Nephron (organoid): ENCODE data around the gene ATP8B1.

Experiments used
- H3K27ac Mint-ChIP-seq, 3 experiments: 2 replicates each; pipeline ENCODE4 v1.8.0; 2020; ENCODE audit warnings: mixed read lengths in 3 of 3, mild to moderate bottlenecking in 2 of 3, moderate library complexity in 1 of 3
- H3K27me3 Mint-ChIP-seq: 2 replicates; pipeline ENCODE4 v1.8.0; 2021; ENCODE audit warnings: low read depth, mild to moderate bottlenecking, moderate library complexity, mixed read lengths
- H3K36me3 Mint-ChIP-seq: 2 replicates; pipeline ENCODE4 v1.8.0; 2020; ENCODE audit warnings: low read depth, mixed read lengths
- H3K4me1 Mint-ChIP-seq: 2 replicates; pipeline ENCODE4 v1.8.0; 2020; ENCODE audit warnings: mixed read lengths
- H3K4me3 Mint-ChIP-seq, 3 experiments: 2 replicates each; pipeline ENCODE4 v1.8.0; 2020; ENCODE audit warnings: mild to moderate bottlenecking in 3 of 3, mixed read lengths in 3 of 3, moderate library complexity in 2 of 3
- H3K9me3 Mint-ChIP-seq: 2 replicates; pipeline ENCODE4 v1.8.0; 2020; ENCODE audit warnings: mixed read lengths
- TF ChIP-seq, protein P1 (sequence below), 3 experiments: fragments of 200-600 bp; sonication (generic); IDR thresholded peaks; one replicate each; pipeline ENCODE4 v1.5.0; 2021; ENCODE audit warnings: antibody characterized with exemption in 3 of 3; ENCODE audit not compliant: unreplicated experiment in 3 of 3

The ATP8B1 gene

DNA sequence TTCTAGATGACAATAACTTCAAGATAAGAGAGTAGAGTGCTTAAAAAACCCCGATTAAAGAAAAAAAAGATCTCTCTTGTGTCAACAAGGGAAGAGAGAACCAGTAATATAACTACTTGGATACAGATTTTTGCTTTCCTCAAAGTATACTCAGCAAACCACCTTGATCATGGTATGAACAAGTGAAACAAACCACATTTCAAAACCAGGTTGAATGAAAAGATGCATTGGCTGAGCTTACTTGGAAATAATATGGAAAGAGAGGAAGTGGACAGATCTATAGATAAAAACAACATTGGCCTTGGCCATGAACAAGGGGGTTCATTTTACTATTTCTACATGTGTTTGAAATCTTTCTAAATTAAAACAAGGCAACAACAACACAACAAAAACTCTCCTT, 50.1 kb downstream of the ATP8B1 start:
- Mint-ChIP-seq H3K27ac (peak overlapping the region in 2 of 3 experiments; percentile 1 to 8), H3K4me3 (no peak overlapping the region), H3K9me3 (peaks cover 4% of the 10 kb centered on the region), H3K27me3 (no peaks in the 10 kb centered on the region), H3K4me1 (peaks cover 30% of the 10 kb centered on the region), H3K36me3 (peaks cover 8% of the 10 kb centered on the region)
- TF ChIP-seq, protein P1, sequence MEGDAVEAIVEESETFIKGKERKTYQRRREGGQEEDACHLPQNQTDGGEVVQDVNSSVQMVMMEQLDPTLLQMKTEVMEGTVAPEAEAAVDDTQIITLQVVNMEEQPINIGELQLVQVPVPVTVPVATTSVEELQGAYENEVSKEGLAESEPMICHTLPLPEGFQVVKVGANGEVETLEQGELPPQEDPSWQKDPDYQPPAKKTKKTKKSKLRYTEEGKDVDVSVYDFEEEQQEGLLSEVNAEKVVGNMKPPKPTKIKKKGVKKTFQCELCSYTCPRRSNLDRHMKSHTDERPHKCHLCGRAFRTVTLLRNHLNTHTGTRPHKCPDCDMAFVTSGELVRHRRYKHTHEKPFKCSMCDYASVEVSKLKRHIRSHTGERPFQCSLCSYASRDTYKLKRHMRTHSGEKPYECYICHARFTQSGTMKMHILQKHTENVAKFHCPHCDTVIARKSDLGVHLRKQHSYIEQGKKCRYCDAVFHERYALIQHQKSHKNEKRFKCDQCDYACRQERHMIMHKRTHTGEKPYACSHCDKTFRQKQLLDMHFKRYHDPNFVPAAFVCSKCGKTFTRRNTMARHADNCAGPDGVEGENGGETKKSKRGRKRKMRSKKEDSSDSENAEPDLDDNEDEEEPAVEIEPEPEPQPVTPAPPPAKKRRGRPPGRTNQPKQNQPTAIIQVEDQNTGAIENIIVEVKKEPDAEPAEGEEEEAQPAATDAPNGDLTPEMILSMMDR (IDR thresholded peaks at IDR 0.05; ENCODE audit: unreplicated experiment in 3 of 3), result no peak

DNA sequence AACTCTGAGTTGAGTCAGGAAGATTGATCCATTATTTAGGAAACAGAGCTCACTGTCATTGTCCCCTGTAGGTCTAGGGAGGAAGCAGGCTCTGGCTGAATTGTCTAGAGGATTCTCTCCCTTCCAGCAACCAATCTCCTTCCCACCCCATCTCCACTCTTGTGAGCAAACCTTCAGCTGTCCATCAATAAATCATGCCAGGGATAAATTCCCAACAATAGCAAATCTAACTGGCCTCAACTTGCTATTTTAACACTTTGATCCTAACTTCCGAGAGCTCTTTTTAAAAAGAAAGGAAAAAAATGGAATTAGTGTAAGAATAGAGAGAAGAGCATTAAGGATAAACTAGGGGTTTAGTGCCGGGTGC, 53.5 kb downstream of the ATP8B1 start:
- H3K4me3 Mint-ChIP-seq, result no peak overlapping the region
- no peaks in the 10 kb centered on the region for H3K9me3 Mint-ChIP-seq
- peak overlapping the region in 1 of 3 experiments; percentile 22 for H3K27ac Mint-ChIP-seq
- H3K4me1 Mint-ChIP-seq, result peaks cover 32% of the 10 kb centered on the region
- H3K27me3 Mint-ChIP-seq, result no peaks in the 10 kb centered on the region
- TF ChIP-seq, protein P1 (IDR thresholded peaks at IDR 0.05; ENCODE audit: unreplicated experiment in 3 of 3), result no peak
- H3K36me3 Mint-ChIP-seq, result no peaks in the 10 kb centered on the region

DNA sequence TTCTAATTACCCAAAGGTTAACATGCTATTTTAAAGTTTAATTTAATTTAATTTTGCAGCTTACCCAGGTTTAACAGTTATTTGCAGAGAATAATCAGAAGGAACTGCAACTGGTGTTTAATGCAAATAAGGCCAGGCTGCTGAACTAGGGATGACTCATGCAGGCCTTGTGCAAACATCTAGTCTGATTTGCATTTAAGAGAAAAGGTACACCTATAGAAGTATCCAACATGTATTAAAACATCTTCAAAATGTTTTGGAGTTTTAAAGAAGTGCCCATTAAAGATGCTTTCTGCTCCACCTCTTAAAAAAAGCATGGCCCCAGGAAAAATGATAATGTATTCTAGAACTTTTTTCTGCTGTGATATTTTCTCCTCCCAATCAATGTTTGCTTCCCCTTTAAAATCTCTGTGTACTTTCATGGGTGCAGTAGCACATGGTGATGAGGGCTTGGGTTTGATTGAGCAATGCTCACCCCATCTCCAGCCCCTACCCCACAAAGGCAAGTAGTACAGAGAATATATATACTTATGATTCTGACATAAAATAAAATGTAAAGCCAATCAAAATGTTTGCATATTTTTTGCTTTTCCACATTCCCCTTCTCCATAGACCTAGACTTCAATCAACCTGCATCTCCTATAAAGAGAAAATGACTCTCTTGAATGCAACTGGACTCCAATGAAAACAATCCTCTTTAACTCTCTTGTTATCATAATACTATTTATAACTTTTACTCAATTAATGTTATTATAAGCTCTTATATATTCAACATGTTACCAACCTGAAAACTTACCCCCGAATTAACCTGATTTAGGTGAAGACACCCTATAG, 54.1 kb downstream of the ATP8B1 start:
- H3K4me3 Mint-ChIP-seq, result no peak overlapping the region
- no peaks in the 10 kb centered on the region for H3K27me3 Mint-ChIP-seq
- peaks cover 29% of the 10 kb centered on the region for H3K4me1 Mint-ChIP-seq
- H3K36me3 Mint-ChIP-seq, result no peaks in the 10 kb centered on the region
- H3K9me3 Mint-ChIP-seq, result no peaks in the 10 kb centered on the region
- H3K27ac Mint-ChIP-seq, result peak overlapping the region in 2 of 3 experiments; percentile 11 to 48
- TF ChIP-seq, protein P1 (IDR thresholded peaks at IDR 0.05; ENCODE audit: unreplicated experiment in 3 of 3), result no peak

DNA sequence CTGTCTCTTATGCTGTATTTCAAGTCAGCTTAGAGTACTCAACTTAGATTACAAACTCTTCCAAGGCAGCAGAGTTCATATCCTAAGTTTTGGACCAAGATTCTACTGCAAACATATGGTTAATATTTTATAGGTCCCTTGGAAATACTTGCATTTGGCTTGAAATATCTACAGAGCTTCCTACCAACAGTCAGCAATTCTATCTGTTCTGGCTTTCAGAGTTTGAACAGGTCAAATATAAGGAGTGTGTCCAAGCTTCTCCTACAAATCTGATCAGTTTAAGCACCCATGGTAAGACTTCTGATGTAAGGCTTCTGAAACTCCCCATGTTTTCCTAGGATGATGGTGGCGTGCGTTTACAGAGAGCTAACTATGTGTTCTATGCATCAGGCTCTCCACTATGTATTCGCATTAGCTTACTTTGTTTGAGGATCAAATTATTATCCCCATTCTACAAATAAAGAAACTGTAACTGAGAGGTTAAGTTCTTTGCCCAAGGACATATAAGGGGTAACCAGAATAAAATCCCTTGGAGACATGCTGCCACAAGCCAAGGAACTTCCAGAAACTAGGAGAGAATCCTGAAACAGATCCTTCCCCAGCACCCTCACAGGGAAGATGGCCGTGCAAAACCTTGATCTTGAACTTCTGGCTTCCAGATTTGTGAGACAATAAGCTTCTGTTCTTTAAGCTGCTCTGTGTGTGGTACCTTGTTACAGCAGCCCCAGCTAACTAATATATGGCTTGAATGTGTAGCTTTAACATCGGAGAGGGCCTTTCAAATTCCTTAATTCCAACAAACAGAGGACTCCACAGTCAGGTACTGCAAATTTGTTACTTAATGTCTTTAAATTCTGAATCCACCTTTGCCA, 55.1 kb downstream of the ATP8B1 start:
- Mint-ChIP-seq H3K4me1 (peaks cover 29% of the 10 kb centered on the region), H3K27me3 (no peaks in the 10 kb centered on the region), H3K4me3 (no peak overlapping the region)

DNA sequence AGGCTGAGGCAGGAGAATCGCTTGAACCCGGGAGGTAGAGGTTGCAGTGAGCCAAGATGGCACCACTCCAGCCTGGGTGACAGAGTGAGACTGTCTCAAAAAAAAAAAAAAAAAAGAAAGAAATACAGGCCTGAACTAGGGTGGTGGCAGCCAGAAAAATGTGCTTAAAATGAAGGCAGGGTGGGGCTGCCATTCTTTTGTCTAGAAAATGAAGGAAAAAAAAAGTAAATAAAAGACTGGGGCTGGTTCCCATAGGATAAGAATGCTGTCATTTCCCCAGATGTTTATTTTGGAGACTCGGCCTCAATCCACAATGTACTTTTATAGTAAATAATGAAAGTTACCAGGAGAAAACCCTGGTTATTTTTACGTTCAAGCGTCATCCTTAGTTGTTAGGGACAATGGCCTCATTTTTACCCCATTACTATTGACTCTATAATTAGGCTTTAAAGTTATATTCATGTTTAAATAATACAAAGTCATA, 58.9 kb downstream of the ATP8B1 start:
- Mint-ChIP-seq H3K27me3 (no peaks in the 10 kb centered on the region), H3K9me3 (no peaks in the 10 kb centered on the region), H3K4me1 (peaks cover 23% of the 10 kb centered on the region), H3K36me3 (no peaks in the 10 kb centered on the region), H3K4me3 (no peak overlapping the region), H3K27ac (no peak overlapping the region)
- TF ChIP-seq, protein P1 (IDR thresholded peaks at IDR 0.05; ENCODE audit: unreplicated experiment in 3 of 3), result no peak

More for the DNA sequence above, 55.1 kb downstream of the ATP8B1 start:
- TF ChIP-seq, protein P1 (IDR thresholded peaks at IDR 0.05; ENCODE audit: unreplicated experiment in 3 of 3), result no peak
- Mint-ChIP-seq H3K9me3 (no peaks in the 10 kb centered on the region), H3K27ac (peak overlapping the region in 2 of 3 experiments; percentile 27 to 48), H3K36me3 (no peaks in the 10 kb centered on the region)
